ENCODE results near the gene EGR1. TPM values are rescaled to one million over a fixed set of nuclear protein-coding genes. Genes with fewer than 3 reads are reported as not detected.

Gene EGR1
- polyA plus RNA-seq, 2 of the 4 experiments (the other 2 are of a cell fraction), result 0.59 to 49.3 TPM

DNA sequence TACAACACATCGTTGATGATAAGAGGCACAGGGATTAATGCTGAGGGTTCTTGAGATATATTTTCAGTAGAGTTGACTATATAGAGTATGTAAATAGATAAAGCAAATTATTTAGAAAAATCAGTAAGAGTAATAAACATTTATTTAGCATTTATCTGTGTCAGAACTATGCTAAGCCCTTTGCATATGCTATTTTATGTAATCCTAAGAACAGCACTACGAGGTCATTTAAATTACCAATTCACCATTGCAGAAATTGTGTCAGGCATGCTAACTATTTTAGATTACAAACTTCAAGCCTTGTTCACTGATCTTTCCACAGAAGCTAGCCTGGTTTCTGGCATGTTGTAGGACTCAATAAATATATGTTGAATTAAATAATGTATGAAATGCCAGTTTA, 46.8 kb upstream of the EGR1 start:
- Histone ChIP-seq H3K4me3 (no peak overlapping the region), H3K4me2 (no peak overlapping the region), H3K4me1 (no peaks in the 10 kb centered on the region), H3K9me3 (no peaks in the 10 kb centered on the region), H3K27ac (no peak overlapping the region)
- ATAC-seq, result no peak
- DNase-seq (ENCODE audit: low read depth in 1 of 2, low spot score in 1 of 2), result no peak
- FAIRE-seq, result no peak
- 85% methylated on average over 2 of the region's 2 CpGs for WGBS (ENCODE audit: missing lambda C conversion rate)
- ChIA-PET CTCF (interaction anchor here (1.0 to 1.2 kb wide), 2 partner anchors 43 to 86 kb away, joined by 3 read pairs; no protein-coding TSS in a partner anchor), POLR2A (no interaction called here)
- TF ChIP-seq HOXB13 (CRISPR knock-in tag; IDR thresholded peaks at IDR 0.05; ENCODE audit: low read depth) (no peak), RAD21 (conservative IDR thresholded peaks at IDR 0.05 in 1 of 2, IDR thresholded peaks at IDR 0.05 in 1 of 2) (no peak), POLR2A (IDR thresholded peaks at IDR 0.05; ENCODE audit: low read length) (no peak), ESRRA (IDR thresholded peaks at IDR 0.05; ENCODE audit: borderline replicate concordance, low read length) (no peak), KDM1A (IDR thresholded peaks at IDR 0.05; ENCODE audit: low read depth) (no peak), NFE2L2 (conservative IDR thresholded peaks at IDR 0.05; ENCODE audit: low read length) (no peak), CHD4 (IDR thresholded peaks at IDR 0.05; ENCODE audit: borderline replicate concordance) (no peak), NPAS2 (CRISPR knock-in tag; IDR thresholded peaks at IDR 0.05; ENCODE audit: borderline replicate concordance) (no peak), RNF2 (IDR thresholded peaks at IDR 0.05; ENCODE audit: borderline replicate concordance, low read depth) (no peak), SREBF2 (IDR thresholded peaks at IDR 0.05) (no peak), HDAC2 (IDR thresholded peaks at IDR 0.05) (no peak), HOXA7 (CRISPR knock-in tag; IDR thresholded peaks at IDR 0.05) (no peak), CEBPB (IDR thresholded peaks at IDR 0.05) (no peak), RFX5 (IDR thresholded peaks at IDR 0.05) (no peak)
- TF ChIP-seq, protein P1, sequence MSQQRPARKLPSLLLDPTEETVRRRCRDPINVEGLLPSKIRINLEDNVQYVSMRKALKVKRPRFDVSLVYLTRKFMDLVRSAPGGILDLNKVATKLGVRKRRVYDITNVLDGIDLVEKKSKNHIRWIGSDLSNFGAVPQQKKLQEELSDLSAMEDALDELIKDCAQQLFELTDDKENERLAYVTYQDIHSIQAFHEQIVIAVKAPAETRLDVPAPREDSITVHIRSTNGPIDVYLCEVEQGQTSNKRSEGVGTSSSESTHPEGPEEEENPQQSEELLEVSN (IDR thresholded peaks at IDR 0.05; ENCODE audit: borderline replicate concordance, low read depth), result no peak
- TF ChIP-seq, protein P2, sequence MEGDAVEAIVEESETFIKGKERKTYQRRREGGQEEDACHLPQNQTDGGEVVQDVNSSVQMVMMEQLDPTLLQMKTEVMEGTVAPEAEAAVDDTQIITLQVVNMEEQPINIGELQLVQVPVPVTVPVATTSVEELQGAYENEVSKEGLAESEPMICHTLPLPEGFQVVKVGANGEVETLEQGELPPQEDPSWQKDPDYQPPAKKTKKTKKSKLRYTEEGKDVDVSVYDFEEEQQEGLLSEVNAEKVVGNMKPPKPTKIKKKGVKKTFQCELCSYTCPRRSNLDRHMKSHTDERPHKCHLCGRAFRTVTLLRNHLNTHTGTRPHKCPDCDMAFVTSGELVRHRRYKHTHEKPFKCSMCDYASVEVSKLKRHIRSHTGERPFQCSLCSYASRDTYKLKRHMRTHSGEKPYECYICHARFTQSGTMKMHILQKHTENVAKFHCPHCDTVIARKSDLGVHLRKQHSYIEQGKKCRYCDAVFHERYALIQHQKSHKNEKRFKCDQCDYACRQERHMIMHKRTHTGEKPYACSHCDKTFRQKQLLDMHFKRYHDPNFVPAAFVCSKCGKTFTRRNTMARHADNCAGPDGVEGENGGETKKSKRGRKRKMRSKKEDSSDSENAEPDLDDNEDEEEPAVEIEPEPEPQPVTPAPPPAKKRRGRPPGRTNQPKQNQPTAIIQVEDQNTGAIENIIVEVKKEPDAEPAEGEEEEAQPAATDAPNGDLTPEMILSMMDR (IDR thresholded peaks at IDR 0.05), result no peak

DNA sequence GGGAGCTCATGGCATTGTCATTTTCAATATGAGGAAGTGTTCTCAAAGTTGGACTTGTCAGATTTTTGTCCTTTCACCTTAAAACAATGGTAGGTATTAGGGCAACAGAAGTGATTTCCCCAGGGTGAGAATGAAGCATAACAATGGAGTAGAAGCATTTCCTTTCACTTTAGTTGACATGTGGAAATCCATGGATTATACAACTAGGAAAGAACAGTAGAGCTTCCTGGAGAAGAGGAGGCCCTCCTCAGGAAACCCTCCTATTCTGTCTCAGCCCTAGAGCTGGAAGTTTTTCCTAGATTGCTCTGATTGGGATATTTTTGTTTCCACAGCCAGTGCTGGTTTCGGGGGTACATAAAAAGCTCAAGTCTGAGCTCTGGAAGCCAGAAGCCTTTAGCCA, 40.2 kb upstream of the EGR1 start:
- Histone ChIP-seq H3K9me3 (no peaks in the 10 kb centered on the region), H3K27ac (no peak overlapping the region), H3K4me3 (no peak overlapping the region), H3K4me2 (no peak overlapping the region), H3K4me1 (no peaks in the 10 kb centered on the region)
- FAIRE-seq, result no peak
- ChIA-PET CTCF (interaction anchor here (1.0 to 3.9 kb wide), 5 partner anchors 9 to 73 kb away, joined by 3 to 22 read pairs (median 5); partner anchors contain the start of gene KDM3B), POLR2A (no interaction called here)
- no peak for ATAC-seq
- TF ChIP-seq, protein P3, sequence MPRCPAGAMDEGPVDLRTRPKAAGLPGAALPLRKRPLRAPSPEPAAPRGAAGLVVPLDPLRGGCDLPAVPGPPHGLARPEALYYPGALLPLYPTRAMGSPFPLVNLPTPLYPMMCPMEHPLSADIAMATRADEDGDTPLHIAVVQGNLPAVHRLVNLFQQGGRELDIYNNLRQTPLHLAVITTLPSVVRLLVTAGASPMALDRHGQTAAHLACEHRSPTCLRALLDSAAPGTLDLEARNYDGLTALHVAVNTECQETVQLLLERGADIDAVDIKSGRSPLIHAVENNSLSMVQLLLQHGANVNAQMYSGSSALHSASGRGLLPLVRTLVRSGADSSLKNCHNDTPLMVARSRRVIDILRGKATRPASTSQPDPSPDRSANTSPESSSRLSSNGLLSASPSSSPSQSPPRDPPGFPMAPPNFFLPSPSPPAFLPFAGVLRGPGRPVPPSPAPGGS (IDR thresholded peaks at IDR 0.05), result no peak
- TF ChIP-seq HOXB13 (CRISPR knock-in tag; IDR thresholded peaks at IDR 0.05; ENCODE audit: low read depth) (no peak), CEBPB (IDR thresholded peaks at IDR 0.05) (no peak), EHMT2 (IDR thresholded peaks at IDR 0.05; ENCODE audit: low read depth) (no peak), POLR2A (IDR thresholded peaks at IDR 0.05; ENCODE audit: low read length) (no peak), SREBF2 (IDR thresholded peaks at IDR 0.05) (no peak), BHLHE40 (IDR thresholded peaks at IDR 0.05; ENCODE audit: low read depth, low read length) (no peak), CBX2 (IDR thresholded peaks at IDR 0.05; ENCODE audit: borderline replicate concordance, low read depth) (no peak), GATA3 (IDR thresholded peaks at IDR 0.05; ENCODE audit: borderline replicate concordance) (no peak), EP300 (IDR thresholded peaks at IDR 0.05) (no peak), ZSCAN20 (CRISPR knock-in tag; IDR thresholded peaks at IDR 0.05) (no peak), SMC3 (IDR thresholded peaks at IDR 0.05) (no peak), POLR2AphosphoS2 (conservative IDR thresholded peaks at IDR 0.05; ENCODE audit: low read length) (no peak), REST (IDR thresholded peaks at IDR 0.05) (no peak), RCOR1 (IDR thresholded peaks at IDR 0.05; ENCODE audit: low read depth, low read length) (no peak), ESRRA (IDR thresholded peaks at IDR 0.05; ENCODE audit: borderline replicate concordance, low read length) (no peak), HOXA7 (CRISPR knock-in tag; IDR thresholded peaks at IDR 0.05) (no peak)
- DNase-seq (ENCODE audit: low read depth in 1 of 2, low spot score in 1 of 2), result no peak
- 90% methylated on average over 1 of the region's 1 CpG for WGBS (ENCODE audit: missing lambda C conversion rate)
